Activated naive CD4-positive, alpha-beta T cell treated with anti-CD3 and anti-CD28 coated beads, Interleukin-2, amount 50 U/mL, for 72 hours (primary cell): ENCODE data around the gene AKR1B1. TPM values are rescaled to one million over a fixed set of nuclear protein-coding genes. Genes with fewer than 3 reads are reported as not detected.
A peak's percentile ranks its signal among the peaks of the same experiment; 100 is the strongest.

ENCODE experiments used
- ATAC-seq, 2 donors: fragments of 150-1000 bp; cut with Tn5 transposase; 2 replicates each; pipeline ENCODE4 v1.10.0; 2021; ENCODE audit warnings: mild to moderate bottlenecking in 2 of 2, moderate library complexity in 2 of 2
- DNase-seq, 2 donors: peaks; one replicate each; pipeline ENCODE4 v3.0.0; 2021 to 2022; ENCODE audit warnings: low spot score in 2 of 2
- H3K27ac Mint-ChIP-seq, 2 donors: one replicate each; pipeline ENCODE4 v1.8.0; 2022; ENCODE audit warnings: mild to moderate bottlenecking in 2 of 2, mixed read lengths in 2 of 2
- H3K36me3 Mint-ChIP-seq, 2 donors: one replicate each; pipeline ENCODE4 v1.8.0; 2022; ENCODE audit warnings: mixed read lengths in 2 of 2
- H3K9me3 Mint-ChIP-seq, 2 donors: one replicate each; pipeline ENCODE4 v1.8.0; 2022; ENCODE audit warnings: mixed read lengths in 2 of 2
- total RNA-seq, 2 donors: library from RNA; stranded (reverse); gene quantifications; one replicate each; pipeline ENCODE4 v1.2.3, GENCODE V29; 2022

Gene AKR1B1
- total RNA-seq, 2 donors from 2014 or later, result 104 to 144 TPM

- DNase-seq (no peak), ATAC-seq (no peak)
- no peak overlapping the region for H3K27ac Mint-ChIP-seq
- H3K9me3 Mint-ChIP-seq, result no peaks in the 10 kb centered on the region
- H3K36me3 Mint-ChIP-seq, result no peaks in the 10 kb centered on the region
Measured at GRCh38 chr7:134476044-134476443, 17.1 kb upstream of the AKR1B1 start.

- DNase-seq (no peak), ATAC-seq (no peak)
- H3K9me3 Mint-ChIP-seq, result no peaks in the 10 kb centered on the region
- no peaks in the 10 kb centered on the region for H3K36me3 Mint-ChIP-seq
- no peak overlapping the region for H3K27ac Mint-ChIP-seq
Measured at GRCh38 chr7:134474828-134475227, 15.9 kb upstream of the AKR1B1 start.

GRCh38 chr7:134473861-134474291 lies 15.0 kb upstream of the AKR1B1 start:
- Mint-ChIP-seq H3K27ac (peak overlapping the region in 1 of 2 donors; percentile 30), H3K9me3 (no peaks in the 10 kb centered on the region), H3K36me3 (no peaks in the 10 kb centered on the region)
- ATAC-seq, result no peak
- no peak for DNase-seq

DNA sequence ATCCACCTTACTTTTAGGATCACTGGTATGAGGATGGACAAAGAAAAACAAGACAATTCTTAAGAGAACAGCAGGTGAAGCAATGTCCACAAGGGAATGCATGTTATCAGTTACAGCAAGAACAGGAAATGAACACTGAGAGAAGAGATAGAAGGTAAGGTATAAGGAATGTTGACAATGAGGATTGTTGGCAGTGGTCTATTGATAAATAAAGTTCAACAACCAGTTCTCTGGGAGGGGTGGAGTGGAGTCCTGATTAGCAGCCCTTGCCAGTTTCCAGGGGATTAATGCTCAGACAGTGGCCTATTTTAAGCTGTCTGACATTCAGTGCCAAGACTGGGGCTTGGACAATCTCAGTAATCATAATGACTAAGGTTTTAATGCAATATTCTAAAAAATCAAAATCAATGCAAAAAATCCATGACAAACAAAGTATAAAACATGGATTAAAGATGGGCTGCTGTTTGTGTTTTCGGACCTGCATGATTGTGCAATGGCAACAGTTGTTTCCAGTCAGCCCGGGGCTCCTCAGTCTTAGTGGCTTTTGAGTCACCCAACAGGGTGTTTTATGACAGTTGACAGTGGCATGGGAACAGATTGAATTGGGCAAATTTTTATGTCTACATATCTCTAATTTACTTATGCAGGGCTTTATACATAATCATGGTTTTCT lies 13.8 kb upstream of the AKR1B1 start:
- no peaks in the 10 kb centered on the region for H3K36me3 Mint-ChIP-seq
- no peaks in the 10 kb centered on the region for H3K9me3 Mint-ChIP-seq
- DNase-seq (no peak), ATAC-seq (no peak)
- no peak overlapping the region for H3K27ac Mint-ChIP-seq

DNA sequence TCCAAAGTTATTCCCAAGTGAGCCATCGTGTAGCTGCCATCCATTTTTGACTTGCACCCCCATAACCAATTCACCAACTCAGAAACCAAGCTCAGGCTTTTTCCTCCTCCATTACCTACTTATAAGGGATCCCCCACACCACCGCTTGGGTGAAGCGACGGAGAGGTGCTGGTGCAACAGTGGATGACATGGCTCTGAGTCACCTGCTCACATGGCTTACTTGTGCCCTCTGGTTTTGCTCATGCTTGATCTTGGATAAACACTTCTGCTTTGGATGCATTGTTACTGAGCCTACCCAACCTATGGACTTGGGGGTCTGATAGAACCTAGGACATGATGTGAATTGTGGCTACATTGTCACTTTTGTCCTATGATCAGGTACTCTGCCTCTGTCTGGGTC lies 12.0 kb upstream of the AKR1B1 start:
- no peak for DNase-seq

DNA sequence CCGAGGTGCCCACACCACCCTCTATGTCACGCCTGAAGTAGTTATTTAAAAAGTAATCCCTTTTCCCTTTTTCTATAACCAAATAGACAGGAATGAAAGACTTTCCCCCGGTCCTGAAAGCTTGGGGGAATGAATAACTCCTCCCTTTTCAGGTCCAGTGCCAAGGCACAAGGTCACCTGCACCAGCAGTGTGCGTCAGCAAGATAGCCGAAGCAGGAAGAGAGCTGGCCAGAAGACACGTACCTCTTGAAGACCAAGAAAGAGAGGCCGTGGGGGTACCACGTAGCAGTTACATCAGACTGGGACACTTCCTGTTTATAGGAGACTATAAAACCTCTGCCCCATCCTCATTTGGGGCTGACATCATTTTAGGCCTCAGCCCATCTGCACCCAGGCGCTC lies 10.7 kb upstream of the AKR1B1 start:
- Mint-ChIP-seq H3K36me3 (peaks cover 1 to 9% of the 10 kb centered on the region in 2 donors), H3K9me3 (peaks cover 7 to 8% of the 10 kb centered on the region in 2 donors), H3K27ac (no peak overlapping the region)
- DNase-seq (no peak), ATAC-seq (no peak)

More for the DNA sequence above, 12.0 kb upstream of the AKR1B1 start:
- Mint-ChIP-seq H3K27ac (no peak overlapping the region), H3K36me3 (no peaks in the 10 kb centered on the region), H3K9me3 (no peaks in the 10 kb centered on the region)
- no peak for ATAC-seq

DNA sequence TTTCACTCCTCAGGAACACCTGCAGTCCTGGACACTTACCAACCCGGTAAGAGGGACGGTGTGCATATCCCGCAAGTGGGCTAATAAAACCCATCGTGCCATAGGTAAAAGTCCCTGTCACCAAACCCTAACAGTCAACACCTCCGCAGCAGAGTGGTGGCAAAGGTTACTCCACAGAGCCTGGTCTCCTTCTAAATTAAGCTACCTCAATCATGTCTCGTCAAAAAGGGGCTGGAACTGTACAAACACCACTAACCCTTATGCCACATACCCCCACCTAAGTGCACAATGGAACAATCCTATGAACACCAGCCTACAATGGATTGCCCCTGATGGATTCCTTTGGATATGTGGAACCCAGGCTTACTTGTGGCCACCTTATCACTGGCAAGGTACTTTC lies 9.6 kb upstream of the AKR1B1 start:
- Mint-ChIP-seq H3K9me3 (peaks cover 15% of the 10 kb centered on the region in 2 donors), H3K27ac (no peak overlapping the region), H3K36me3 (peaks cover 11 to 18% of the 10 kb centered on the region in 2 donors)
- DNase-seq, result no peak
- ATAC-seq, result no peak

DNA sequence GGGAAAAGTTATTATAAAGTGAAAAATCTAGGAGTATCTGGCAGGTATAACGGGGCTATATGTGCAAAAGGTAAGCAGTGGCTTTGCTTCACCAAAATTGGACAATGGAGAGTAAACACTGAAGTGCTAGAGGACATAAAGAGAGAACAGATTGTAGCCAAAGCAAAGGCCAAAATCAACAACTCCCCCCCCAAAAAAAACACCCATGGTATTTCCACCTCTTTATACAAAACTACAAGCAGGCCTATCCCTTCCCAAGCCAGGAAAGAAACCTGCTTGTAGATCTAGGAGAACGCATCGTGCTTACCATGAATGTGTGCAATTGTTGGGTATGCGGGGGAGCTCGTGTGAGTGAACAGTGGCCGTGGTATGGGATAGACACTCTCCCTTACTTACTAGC lies 9.2 kb upstream of the AKR1B1 start:
- no peak for DNase-seq
- H3K9me3 Mint-ChIP-seq, result peaks cover 15% of the 10 kb centered on the region in 2 donors
- no peak for ATAC-seq

DNA sequence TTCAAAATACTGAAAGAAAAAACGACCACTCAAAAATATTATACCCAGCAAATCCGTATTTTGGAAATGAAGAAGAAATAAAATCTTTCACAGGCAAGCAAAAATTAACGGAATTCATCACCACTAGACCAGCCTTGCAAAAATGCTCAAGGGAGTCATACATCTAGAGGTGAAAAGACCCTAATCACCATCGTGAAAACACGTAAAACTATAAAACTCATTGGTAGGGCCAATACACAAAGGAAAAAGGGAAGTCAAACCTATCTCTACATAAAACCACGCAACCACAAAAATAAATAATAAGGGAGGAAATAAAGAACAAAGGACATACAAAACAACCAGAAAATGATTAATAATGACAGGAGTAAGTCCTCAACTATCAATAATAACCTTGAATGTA lies 6.6 kb upstream of the AKR1B1 start:
- H3K36me3 Mint-ChIP-seq, result peaks cover 11 to 18% of the 10 kb centered on the region in 2 donors
- DNase-seq, result no peak
- H3K9me3 Mint-ChIP-seq, result peaks cover 15% of the 10 kb centered on the region in 2 donors
- no peak for ATAC-seq
- H3K27ac Mint-ChIP-seq, result no peak overlapping the region

More for the DNA sequence above, 9.2 kb upstream of the AKR1B1 start:
- no peak overlapping the region for H3K27ac Mint-ChIP-seq
- H3K36me3 Mint-ChIP-seq, result peaks cover 11 to 18% of the 10 kb centered on the region in 2 donors

DNA sequence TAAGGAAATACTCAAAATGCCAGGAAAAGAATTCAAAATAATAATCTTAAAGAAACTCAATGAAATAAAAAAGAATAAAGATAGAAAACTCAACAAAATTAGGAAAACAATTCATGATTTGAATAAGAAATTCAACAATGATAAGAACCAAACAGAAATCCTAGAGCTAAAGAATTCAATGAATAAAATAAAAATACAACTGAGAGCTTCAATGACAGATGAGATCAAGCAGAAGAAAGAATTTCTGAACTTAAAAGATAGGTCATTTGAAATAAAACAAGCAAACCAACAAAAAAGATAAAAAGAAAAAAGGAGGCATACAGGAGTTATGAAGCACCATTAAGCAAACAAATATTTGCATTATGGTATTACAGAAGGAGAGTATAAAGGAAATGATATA lies 5.6 kb upstream of the AKR1B1 start:
- Mint-ChIP-seq H3K36me3 (peaks cover 13 to 18% of the 10 kb centered on the region in 2 donors), H3K27ac (no peak overlapping the region), H3K9me3 (peaks cover 15% of the 10 kb centered on the region in 2 donors)
- ATAC-seq, result no peak
- no peak for DNase-seq

- ATAC-seq (no peak), DNase-seq (no peak)
- Mint-ChIP-seq H3K36me3 (peaks cover 17 to 18% of the 10 kb centered on the region in 2 donors), H3K27ac (no peak overlapping the region), H3K9me3 (peaks cover 15% of the 10 kb centered on the region in 2 donors)
Measured at GRCh38 chr7:134463751-134464150, 4.9 kb upstream of the AKR1B1 start.

DNA sequence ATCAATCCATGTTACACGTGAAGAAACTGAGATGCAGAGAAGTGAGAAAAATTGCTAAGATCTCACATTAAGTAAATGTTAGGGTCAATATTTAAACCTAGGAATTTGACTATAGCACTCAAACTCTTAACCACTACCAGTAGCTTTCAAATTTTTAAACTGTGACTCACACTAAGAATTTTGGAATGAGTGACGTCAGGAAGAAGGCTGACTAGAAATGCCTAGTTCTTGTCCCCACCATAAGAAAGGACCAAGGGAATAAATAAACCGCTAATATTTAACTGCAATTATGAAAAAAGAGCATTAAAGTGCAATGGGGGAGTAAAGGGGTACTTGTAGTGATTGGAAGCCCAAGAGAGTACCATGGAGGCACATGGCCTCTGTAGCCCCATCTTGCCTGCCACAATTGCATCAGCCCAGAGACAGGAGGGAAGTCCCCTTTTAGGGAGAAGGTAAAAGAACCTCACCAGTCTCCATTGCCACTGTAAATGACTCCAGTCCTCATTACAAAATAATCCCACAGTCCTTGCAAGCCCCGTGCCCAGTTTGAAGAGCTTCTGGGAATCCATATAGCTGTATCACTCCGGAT lies 3.5 kb upstream of the AKR1B1 start:
- DNase-seq (no peak), ATAC-seq (no peak)
- H3K9me3 Mint-ChIP-seq, result peaks cover 15% of the 10 kb centered on the region in 2 donors
- H3K27ac Mint-ChIP-seq, result no peak overlapping the region
- peaks cover 17 to 18% of the 10 kb centered on the region in 2 donors for H3K36me3 Mint-ChIP-seq

DNA sequence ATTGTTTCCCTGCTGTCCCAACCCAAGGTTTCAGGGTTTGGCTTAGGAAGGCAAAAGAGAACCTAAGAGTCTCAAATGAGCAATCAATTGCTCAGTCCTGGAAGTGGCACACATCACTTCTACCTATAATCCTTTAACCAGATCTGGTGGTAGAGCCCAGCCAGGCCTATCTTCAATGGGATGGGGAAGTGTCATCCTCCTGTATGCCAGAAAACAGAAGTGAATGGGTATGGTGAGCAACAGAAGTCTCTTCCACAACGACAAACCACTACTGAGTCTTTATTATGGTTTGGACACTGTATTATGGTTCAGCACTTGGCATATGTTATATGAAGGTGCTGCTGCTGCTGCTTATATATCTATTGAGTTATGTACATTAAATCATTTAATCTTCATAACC lies 3.0 kb upstream of the AKR1B1 start:
- no peak for ATAC-seq
- Mint-ChIP-seq H3K27ac (no peak overlapping the region), H3K9me3 (peaks cover 15% of the 10 kb centered on the region in 2 donors), H3K36me3 (peaks cover 17 to 18% of the 10 kb centered on the region in 2 donors)
- DNase-seq, result no peak

GRCh38 chr7:134459981-134460380 lies 1.1 kb upstream of the AKR1B1 start:
- DNase-seq, result no peak
- Mint-ChIP-seq H3K27ac (peak overlapping the region in 1 of 2 donors; percentile 86), H3K36me3 (peaks cover 17 to 24% of the 10 kb centered on the region in 2 donors), H3K9me3 (peaks cover 9% of the 10 kb centered on the region in 2 donors)
- ATAC-seq, result no peak

- Mint-ChIP-seq H3K27ac (peak overlapping the region; percentile 65 to 86), H3K36me3 (peaks cover 6 to 14% of the 10 kb centered on the region in 2 donors), H3K9me3 (no peaks in the 10 kb centered on the region)
- ATAC-seq (peak; percentile 52 to 59), DNase-seq (peak; percentile 51 to 65)
Measured at GRCh38 chr7:134458341-134458805, 527 bp downstream of the AKR1B1 start.

DNA sequence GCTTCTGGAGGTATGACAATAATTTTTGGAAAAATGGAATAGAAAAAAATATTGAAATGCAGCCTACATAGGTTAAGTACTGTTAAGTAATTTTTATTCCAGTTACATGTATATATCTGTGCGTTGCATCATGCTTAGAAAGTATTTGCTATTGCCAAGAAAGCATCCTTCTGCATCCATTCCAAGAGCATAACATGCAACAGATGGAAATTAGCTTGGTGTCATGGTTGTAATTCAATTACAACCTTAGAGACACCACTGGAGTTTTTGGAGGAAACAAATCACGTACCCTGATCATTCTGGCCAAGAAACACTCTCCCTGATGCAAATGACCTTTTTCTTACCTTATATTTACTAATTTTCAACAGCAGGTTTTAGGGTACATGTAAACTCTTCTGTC lies 1.7 kb downstream of the AKR1B1 start:
- no peaks in the 10 kb centered on the region for H3K9me3 Mint-ChIP-seq
- H3K27ac Mint-ChIP-seq, result peak overlapping the region; percentile 14 to 86
- DNase-seq (no peak), ATAC-seq (no peak)
- H3K36me3 Mint-ChIP-seq, result peaks cover 6 to 14% of the 10 kb centered on the region in 2 donors

DNA sequence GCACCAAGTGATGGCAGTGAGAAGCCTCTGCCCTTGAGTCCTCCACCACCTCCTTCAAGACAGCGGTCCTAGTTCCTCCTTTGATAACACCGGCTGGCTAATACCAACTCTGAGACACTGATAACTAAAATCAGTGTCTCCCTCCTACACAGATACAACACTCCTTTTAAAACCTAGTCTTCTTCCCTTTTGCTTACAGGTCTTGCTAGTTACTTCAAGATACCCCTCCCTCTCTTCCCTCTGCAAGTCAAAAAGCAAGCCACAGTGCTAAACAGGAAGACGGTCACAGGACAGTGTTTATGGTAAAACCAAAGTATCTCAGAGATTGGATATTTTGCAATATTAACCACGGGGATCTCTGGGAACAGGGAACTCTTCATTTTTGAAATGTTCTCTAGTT lies 4.6 kb downstream of the AKR1B1 start:
- ATAC-seq (no peak), DNase-seq (no peak)
- Mint-ChIP-seq H3K9me3 (no peaks in the 10 kb centered on the region), H3K27ac (peak overlapping the region; percentile 13 to 17), H3K36me3 (peaks cover 2 to 14% of the 10 kb centered on the region in 2 donors)

- Mint-ChIP-seq H3K9me3 (no peaks in the 10 kb centered on the region), H3K36me3 (peaks cover 7 to 14% of the 10 kb centered on the region in 2 donors), H3K27ac (peak overlapping the region in 1 of 2 donors; percentile 13)
- ATAC-seq (no peak), DNase-seq (no peak)
Measured at GRCh38 chr7:134453518-134453917, 5.4 kb downstream of the AKR1B1 start.
